Astrocyte of the spinal cord (primary cell): ENCODE data around the gene PHLDB1.
A peak's percentile ranks its signal among the peaks of the same experiment; 100 is the strongest.
"Not testable (repeated sequence)": the region's sequence is repeated elsewhere in the genome, so short reads cannot be mapped to it uniquely, and the experiment has no call there.

Experiments
- DNase-seq: peaks from one replicate; pipeline ENCODE4 v3.0.0; 2011; ENCODE audit warnings: low read depth, low spot score
- H3K4me3 ChIP-seq: 2 replicates; pipeline ENCODE4 v1.5.1; 2011; ENCODE audit warnings: low read depth, mild to moderate bottlenecking, low read length, moderate library complexity
- in situ Hi-C: cut with HindIII; loops from 2 replicates; pipeline ENCODE4 v1.10.0; 2017; ENCODE audit warnings: low sequenced_read_pairs
- TF ChIP-seq, protein P1 (sequence below): IDR thresholded peaks from 2 replicates; pipeline ENCODE4 v1.5.1; 2012; ENCODE audit warnings: low read depth, mild to moderate bottlenecking, low read length, inconsistent platforms

Gene PHLDB1

DNA sequence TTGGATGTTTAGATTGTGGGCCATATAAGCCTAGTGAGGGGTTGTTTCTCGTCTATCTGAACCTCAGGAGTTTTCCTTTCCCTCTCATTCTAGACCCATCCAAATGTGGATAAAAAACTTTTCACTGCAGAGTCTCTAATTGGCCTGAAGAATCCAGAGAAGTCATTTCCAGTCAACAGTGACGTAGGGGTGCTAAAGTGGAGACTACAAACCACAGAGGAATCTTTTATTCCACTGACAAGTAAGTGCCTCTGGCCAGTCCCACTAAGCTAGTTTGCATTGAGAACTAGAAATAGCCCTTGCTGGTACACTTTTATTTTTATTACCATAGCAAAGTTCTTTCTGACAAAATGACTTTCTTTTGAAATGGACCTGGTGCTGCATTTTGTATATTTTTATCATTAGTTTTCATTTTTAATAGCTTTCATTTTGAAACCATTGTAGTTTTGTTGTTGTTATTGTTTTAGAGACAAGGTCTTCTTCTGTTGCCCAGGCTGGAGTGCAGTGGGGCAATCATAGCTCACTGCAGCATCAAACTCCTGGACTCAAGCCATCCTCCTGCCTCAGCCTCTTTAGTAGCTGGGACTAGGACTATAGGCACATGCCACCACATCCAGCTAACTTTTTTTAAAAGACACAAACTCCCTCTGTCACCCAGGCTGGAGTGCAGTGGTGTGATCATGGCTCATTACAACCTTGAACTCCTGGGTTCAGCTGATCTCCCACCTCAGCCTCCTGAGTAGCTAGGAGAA is 14.6 kb upstream of the PHLDB1 start:
- H3K4me3 ChIP-seq = no peak overlapping the region
- peak; percentile 40 for DNase-seq
- in situ Hi-C loops = no loop called here
- TF ChIP-seq, protein P1, sequence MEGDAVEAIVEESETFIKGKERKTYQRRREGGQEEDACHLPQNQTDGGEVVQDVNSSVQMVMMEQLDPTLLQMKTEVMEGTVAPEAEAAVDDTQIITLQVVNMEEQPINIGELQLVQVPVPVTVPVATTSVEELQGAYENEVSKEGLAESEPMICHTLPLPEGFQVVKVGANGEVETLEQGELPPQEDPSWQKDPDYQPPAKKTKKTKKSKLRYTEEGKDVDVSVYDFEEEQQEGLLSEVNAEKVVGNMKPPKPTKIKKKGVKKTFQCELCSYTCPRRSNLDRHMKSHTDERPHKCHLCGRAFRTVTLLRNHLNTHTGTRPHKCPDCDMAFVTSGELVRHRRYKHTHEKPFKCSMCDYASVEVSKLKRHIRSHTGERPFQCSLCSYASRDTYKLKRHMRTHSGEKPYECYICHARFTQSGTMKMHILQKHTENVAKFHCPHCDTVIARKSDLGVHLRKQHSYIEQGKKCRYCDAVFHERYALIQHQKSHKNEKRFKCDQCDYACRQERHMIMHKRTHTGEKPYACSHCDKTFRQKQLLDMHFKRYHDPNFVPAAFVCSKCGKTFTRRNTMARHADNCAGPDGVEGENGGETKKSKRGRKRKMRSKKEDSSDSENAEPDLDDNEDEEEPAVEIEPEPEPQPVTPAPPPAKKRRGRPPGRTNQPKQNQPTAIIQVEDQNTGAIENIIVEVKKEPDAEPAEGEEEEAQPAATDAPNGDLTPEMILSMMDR = no peak

DNA sequence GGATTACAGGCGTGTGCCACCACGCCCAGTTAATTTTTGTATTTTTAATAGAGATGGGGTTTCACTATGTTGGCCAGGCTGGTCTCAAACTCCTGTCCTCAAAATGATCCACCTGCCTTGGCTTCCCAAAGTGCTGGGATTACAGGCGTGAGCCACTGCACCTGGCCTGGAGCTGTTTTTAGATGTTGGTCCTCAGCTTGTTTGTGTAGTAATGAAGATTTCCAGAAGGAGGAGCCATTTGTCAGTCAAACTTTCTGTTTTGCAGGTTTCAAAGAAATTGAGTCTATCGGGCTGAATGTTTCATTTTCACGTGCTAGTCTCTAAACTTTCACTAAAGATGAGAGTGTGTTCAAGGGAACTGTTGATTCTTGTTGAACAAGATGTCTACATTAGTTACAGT is 12.4 kb upstream of the PHLDB1 start:
- in situ Hi-C loops, H3K4me3 ChIP-seq: not testable (repeated sequence)
- DNase-seq = peak; percentile 58
- TF ChIP-seq, protein P1 = peak; percentile 45

DNA sequence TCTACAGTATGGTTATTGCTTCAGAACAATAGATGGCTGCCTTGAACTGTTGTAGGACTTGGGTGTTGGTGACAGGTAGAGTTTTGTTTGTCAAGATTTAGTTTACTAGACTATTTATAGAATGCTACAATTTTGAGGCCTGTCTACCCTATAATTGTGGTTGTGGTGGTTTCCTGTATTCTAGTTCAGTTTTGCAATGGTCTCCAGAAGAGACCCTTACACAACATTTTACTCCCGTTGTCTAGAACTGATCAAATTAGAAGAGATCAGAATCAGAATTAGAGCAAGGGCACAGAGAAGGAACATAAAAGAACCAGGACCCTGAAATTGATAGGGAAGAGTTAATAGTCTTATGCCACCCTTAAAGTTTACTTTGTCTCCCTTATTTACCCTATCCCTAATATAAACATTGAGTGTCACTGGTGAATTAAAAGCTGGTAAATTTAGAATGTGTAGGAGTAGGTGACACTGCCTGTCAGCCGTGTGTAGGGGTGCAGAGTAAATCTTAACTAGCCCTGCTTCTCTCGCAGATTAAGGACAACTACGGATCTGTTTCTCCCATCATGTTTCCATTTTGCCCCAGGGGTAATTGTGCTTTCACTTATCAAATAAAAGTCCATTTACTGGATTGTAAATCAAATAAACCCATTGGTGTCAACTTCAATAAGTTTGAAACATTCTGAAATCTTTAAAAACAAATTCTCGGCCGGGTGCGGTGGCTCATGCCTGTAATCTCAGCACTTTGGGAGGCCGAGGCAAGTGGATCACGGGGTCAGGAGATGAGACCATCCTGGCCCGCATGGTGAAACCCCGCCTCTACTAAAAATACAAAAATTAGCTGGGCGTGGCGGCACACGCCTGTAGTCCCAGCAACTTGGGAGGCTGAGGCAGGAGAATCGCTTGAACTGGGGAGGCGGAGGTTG is 10.9 kb upstream of the PHLDB1 start:
- in situ Hi-C loops = no loop called here
- no peak for DNase-seq
- TF ChIP-seq, protein P1 = no peak
- no peak overlapping the region for H3K4me3 ChIP-seq

DNA sequence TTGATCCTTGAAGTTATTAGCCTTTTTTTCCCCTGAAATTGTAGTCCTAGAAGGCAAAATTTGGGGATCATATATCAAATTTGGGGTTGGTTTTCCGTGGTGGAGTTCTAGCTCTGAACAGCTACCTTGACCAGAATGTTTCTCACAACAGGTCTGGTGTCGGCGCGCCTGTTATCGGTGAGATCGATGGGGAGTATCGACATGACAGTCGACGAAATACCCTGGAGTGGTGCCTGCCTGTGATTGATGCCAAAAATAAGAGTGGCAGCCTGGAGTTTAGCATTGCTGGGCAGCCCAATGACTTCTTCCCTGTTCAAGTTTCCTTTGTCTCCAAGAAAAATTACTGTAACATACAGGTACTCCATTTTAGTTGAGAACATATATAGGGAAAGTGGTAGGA is 9.9 kb upstream of the PHLDB1 start:
- in situ Hi-C loops = no loop called here
- no peak overlapping the region for H3K4me3 ChIP-seq
- DNase-seq = no peak
- TF ChIP-seq, protein P1 = no peak

DNA sequence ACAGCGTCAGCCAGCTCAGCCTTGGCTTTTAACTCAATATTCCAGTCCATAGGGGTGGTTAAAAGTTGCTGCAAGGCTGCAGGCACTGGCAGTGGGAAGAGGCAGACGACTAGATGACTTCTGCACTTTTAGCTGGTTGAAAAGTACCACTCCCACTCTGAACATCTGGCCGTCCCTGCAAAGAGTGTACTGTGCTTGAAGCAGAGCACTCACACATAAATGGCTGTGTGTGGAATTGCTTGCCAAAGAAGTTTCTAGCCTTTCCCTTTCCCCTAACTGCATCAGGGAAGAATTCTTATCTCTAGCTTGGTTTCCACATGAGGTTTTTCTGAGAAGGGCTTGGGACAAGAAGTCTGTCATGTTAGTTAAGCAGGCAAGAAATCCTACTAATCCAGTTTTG is 5.1 kb upstream of the PHLDB1 start:
- TF ChIP-seq, protein P1 = no peak
- DNase-seq = no peak
- in situ Hi-C loops = no loop called here
- H3K4me3 ChIP-seq = no peak overlapping the region

DNA sequence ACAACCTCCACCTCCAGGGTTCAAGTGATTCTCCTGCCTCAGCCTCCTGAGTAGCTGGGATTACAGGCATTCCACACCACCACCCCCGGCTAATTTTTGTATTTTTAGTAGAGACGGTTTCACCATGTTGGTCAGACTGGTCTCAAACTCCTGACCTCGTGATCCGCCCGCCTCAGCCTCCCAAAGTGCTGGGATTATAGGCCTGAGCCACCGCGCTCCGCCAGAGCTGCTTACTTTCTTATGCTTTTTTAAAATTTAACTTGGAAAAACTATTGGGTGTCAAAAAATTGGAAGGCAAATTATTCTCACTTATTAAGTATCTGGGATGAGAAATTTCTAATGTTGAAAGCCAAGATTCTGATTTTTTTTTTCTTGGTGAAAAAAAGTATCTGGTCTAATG is 3.7 kb upstream of the PHLDB1 start:
- DNase-seq, H3K4me3 ChIP-seq, in situ Hi-C loops: not testable (repeated sequence)

DNA sequence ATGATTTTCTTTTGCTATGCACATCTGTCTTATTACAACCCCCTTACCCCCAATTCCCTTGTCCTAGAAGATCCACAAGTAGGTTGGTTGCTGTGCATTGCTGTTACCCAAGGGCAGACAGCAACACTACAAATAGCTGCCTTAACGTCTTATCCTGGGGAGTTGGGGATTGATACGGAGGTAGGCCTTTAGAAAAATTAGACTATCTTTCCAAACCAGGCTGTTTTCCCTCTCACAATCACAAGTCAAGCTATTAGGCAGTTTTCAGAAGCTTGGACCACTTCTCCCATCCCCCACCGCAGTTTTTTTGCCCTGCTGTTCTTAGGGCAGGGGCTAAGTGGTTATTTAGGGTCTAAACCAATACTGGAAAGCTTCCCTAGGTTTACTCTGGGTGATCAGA is 2.8 kb upstream of the PHLDB1 start:
- in situ Hi-C loops = no loop called here
- TF ChIP-seq, protein P1 = no peak
- no peak overlapping the region for H3K4me3 ChIP-seq
- DNase-seq = no peak
